Liver (tissue), 9 donors: Measurements from ENCODE around the gene YAF2. TPM values are rescaled to one million over a fixed set of nuclear protein-coding genes. Genes with fewer than 3 reads are reported as not detected.

Source experiments
- DNase-seq: peaks from one replicate; pipeline ENCODE4 v3.0.0-alpha.2; 2017; ENCODE audit warnings: low spot score
- H3K27ac ChIP-seq, 2 donors: one replicate each; pipeline ENCODE4 v1.7.0; 2013; ENCODE audit warnings: inconsistent platforms in 2 of 2, low read length in 2 of 2, control low read depth in 1 of 2, low read depth in 1 of 2, mild to moderate bottlenecking in 1 of 2
- H3K27me3 ChIP-seq, 4 donors: one replicate each; pipeline versions ENCODE4 v1.6.1 to v1.7.0; 2013; ENCODE audit warnings: low read length in 3 of 4, inconsistent platforms in 1 of 4, mild to moderate bottlenecking in 1 of 4, moderate library complexity in 1 of 4; ENCODE audit not compliant: control insufficient read depth in 4 of 4, insufficient read depth in 4 of 4
- H3K36me3 ChIP-seq, 4 donors: one replicate each; pipeline versions ENCODE4 v1.6.1 to v1.7.0; 2013; ENCODE audit warnings: low read length in 3 of 4, mild to moderate bottlenecking in 3 of 4, low read depth in 1 of 4, moderate library complexity in 1 of 4; ENCODE audit not compliant: control insufficient read depth in 4 of 4, insufficient read depth in 3 of 4
- H3K4me1 ChIP-seq, 4 donors: one replicate each; pipeline versions ENCODE4 v1.6.1 to v1.7.0; 2013; ENCODE audit warnings: low read length in 3 of 4, mild to moderate bottlenecking in 3 of 4, moderate library complexity in 1 of 4; ENCODE audit not compliant: control insufficient read depth in 4 of 4, insufficient read depth in 4 of 4
- H3K4me3 ChIP-seq, 3 donors: one replicate each; pipeline versions ENCODE4 v1.6.1 to v1.7.0; 2013; ENCODE audit warnings: low read length in 3 of 3, control low read depth in 1 of 3, low read depth in 1 of 3, mild to moderate bottlenecking in 1 of 3
- H3K9ac ChIP-seq, 2 donors: one replicate each; pipeline ENCODE4 v1.7.0; 2013; ENCODE audit warnings: low read length in 2 of 2, mild to moderate bottlenecking in 2 of 2, moderate library complexity in 2 of 2, control low read depth in 1 of 2, low read depth in 1 of 2
- H3K9me3 ChIP-seq, 4 donors: one replicate each; pipeline versions ENCODE4 v1.6.1 to v1.7.0; 2013; ENCODE audit warnings: low read length in 3 of 4; ENCODE audit not compliant: control insufficient read depth in 4 of 4
- CTCF ChIP-seq: fragments of 150-350 bp; IDR thresholded peaks from 2 replicates; pipeline ENCODE4 v1.5.1; 2017; ENCODE audit warnings: improper control_type of control experiment, low read depth, low read length; ENCODE audit not compliant: missing input control
- EGR1 ChIP-seq, 2 donors: IDR thresholded peaks; 2 replicates each; pipeline ENCODE4 v1.6.1; 2016 to 2018; ENCODE audit warnings: antibody characterized with exemption in 2 of 2, low read depth in 2 of 2
- FOXA1 ChIP-seq: IDR thresholded peaks from 2 replicates; pipeline ENCODE4 v1.6.1; 2016; ENCODE audit warnings: antibody characterized with exemption
- FOXA2 ChIP-seq: IDR thresholded peaks from 2 replicates; pipeline ENCODE4 v1.6.1; 2016; ENCODE audit warnings: antibody characterized with exemption
- GABPA ChIP-seq, 2 donors: IDR thresholded peaks in 1 of 2; conservative IDR thresholded peaks in 1 of 2; 2 replicates each; pipeline ENCODE4 v1.6.1; 2016; ENCODE audit warnings: antibody characterized with exemption in 2 of 2, mild to moderate bottlenecking in 1 of 2, moderate library complexity in 1 of 2
- HNF4G ChIP-seq: IDR thresholded peaks from 2 replicates; pipeline ENCODE4 v1.6.1; 2016; ENCODE audit warnings: antibody characterized with exemption
- NR2F2 ChIP-seq: IDR thresholded peaks from 2 replicates; pipeline ENCODE4 v1.6.1; 2016; ENCODE audit warnings: antibody characterized with exemption
- RAD21 ChIP-seq, 2 donors: IDR thresholded peaks; 2 replicates each; pipeline ENCODE4 v1.6.1; 2016; ENCODE audit warnings: antibody characterized with exemption in 2 of 2, mild to moderate bottlenecking in 2 of 2
- RXRA ChIP-seq, 2 donors: IDR thresholded peaks; 2 replicates each; pipeline ENCODE4 v1.6.1; 2017 to 2018; ENCODE audit warnings: antibody characterized with exemption in 2 of 2, mild to moderate bottlenecking in 1 of 2
- SP1 ChIP-seq: IDR thresholded peaks from 2 replicates; pipeline ENCODE4 v1.6.1; 2018; ENCODE audit warnings: antibody characterized with exemption, mild to moderate bottlenecking
- TAF1 ChIP-seq: conservative IDR thresholded peaks from 2 replicates; pipeline ENCODE4 v1.6.1; 2016; ENCODE audit warnings: antibody characterized with exemption, mild to moderate bottlenecking
- YY1 ChIP-seq: IDR thresholded peaks from 2 replicates; pipeline ENCODE4 v1.6.1; 2016; ENCODE audit warnings: antibody characterized with exemption, mild to moderate bottlenecking
- WGBS: extraction: QIAGEN DNeasy Blood & Tissue Kit; methylation state at CpG from one replicate; pipeline ENCODE4 v1.1.7; 2013; 5-methylcytosine and 5-hydroxymethylcytosine counted together
- polyA plus RNA-seq, 2 donors: library from polyadenylated mRNA; stranded (reverse) in 1 of 2; unstranded in 1 of 2; fragments of 200-250 nt in 1 of 2; fragments of >200 nt in 1 of 2; fragmentation: Nextera tagmentation in 1 of 2; extraction: Ambion mirVana in 1 of 2; gene quantifications; one replicate each; pipeline versions ENCODE4 v1.2.1 to v1.2.3, GENCODE V29; 2013 to 2015
- total RNA-seq, 2 donors: library from RNA; depleted of rRNA; stranded (reverse); fragments of >200 nt; gene quantifications; one replicate each; pipeline ENCODE4 v1.2.3, GENCODE V29; 2014
- TF ChIP-seq, protein P1 (sequence below): IDR thresholded peaks from 2 replicates; pipeline ENCODE4 v1.6.1; 2016; ENCODE audit warnings: antibody characterized with exemption, mild to moderate bottlenecking
- TF ChIP-seq, protein P2 (sequence below): IDR thresholded peaks from 2 replicates; pipeline ENCODE4 v1.6.1; 2016; ENCODE audit warnings: antibody characterized with exemption
- TF ChIP-seq, protein P3 (sequence below): IDR thresholded peaks from 2 replicates; pipeline ENCODE4 v1.6.1; 2016; ENCODE audit warnings: antibody characterized with exemption
- donor health status: healthy.
- donor health status: healthy.
- donor health status: healthy.
- donor health status: healthy.
- donor health status: healthy.

The YAF2 gene
- total and polyA plus RNA-seq, 4 donors: 7.3 to 22.9 (median 16.2) TPM

DNA sequence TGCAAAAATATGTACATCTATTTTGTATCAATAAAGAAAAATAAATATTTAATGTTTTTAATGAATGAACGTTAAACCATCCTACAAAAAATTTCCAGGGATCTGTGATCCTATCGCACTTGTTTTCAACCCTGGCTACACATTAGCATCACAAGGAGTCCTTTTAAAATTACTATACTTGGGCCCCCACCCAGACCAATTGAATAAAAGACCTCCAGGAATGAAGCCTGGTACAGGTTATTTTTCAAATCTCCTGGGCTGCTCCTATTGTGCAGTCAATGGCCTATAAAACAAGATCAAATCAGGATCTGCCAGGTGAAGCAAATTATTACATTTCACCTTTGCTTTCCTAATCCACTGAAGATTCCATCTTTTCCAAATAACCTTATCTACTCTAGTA, 59.9 kb downstream of the YAF2 start:
- Histone ChIP-seq H3K4me1 (peaks cover 0 to 1% (median 0%) of the 10 kb centered on the region in 4 donors), H3K9me3 (no peaks in the 10 kb centered on the region), H3K27ac (no peak overlapping the region), H3K36me3 (no peaks in the 10 kb centered on the region), H3K9ac (no peak overlapping the region), H3K4me3 (no peak overlapping the region), H3K27me3 (no peaks in the 10 kb centered on the region)
- TF ChIP-seq, protein P1, sequence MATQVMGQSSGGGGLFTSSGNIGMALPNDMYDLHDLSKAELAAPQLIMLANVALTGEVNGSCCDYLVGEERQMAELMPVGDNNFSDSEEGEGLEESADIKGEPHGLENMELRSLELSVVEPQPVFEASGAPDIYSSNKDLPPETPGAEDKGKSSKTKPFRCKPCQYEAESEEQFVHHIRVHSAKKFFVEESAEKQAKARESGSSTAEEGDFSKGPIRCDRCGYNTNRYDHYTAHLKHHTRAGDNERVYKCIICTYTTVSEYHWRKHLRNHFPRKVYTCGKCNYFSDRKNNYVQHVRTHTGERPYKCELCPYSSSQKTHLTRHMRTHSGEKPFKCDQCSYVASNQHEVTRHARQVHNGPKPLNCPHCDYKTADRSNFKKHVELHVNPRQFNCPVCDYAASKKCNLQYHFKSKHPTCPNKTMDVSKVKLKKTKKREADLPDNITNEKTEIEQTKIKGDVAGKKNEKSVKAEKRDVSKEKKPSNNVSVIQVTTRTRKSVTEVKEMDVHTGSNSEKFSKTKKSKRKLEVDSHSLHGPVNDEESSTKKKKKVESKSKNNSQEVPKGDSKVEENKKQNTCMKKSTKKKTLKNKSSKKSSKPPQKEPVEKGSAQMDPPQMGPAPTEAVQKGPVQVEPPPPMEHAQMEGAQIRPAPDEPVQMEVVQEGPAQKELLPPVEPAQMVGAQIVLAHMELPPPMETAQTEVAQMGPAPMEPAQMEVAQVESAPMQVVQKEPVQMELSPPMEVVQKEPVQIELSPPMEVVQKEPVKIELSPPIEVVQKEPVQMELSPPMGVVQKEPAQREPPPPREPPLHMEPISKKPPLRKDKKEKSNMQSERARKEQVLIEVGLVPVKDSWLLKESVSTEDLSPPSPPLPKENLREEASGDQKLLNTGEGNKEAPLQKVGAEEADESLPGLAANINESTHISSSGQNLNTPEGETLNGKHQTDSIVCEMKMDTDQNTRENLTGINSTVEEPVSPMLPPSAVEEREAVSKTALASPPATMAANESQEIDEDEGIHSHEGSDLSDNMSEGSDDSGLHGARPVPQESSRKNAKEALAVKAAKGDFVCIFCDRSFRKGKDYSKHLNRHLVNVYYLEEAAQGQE: no peak
- TF ChIP-seq TAF1 (no peak), EGR1 (IDR thresholded peaks at IDR 0.05; ENCODE audit: low read depth in 2 of 2) (no peak), HNF4G (no peak), NR2F2 (no peak), SP1 (no peak), RAD21 (IDR thresholded peaks at IDR 0.05) (no peak), CTCF (no peak), RXRA (IDR thresholded peaks at IDR 0.05) (no peak), FOXA1 (no peak), FOXA2 (no peak), YY1 (no peak)
- TF ChIP-seq, protein P2, sequence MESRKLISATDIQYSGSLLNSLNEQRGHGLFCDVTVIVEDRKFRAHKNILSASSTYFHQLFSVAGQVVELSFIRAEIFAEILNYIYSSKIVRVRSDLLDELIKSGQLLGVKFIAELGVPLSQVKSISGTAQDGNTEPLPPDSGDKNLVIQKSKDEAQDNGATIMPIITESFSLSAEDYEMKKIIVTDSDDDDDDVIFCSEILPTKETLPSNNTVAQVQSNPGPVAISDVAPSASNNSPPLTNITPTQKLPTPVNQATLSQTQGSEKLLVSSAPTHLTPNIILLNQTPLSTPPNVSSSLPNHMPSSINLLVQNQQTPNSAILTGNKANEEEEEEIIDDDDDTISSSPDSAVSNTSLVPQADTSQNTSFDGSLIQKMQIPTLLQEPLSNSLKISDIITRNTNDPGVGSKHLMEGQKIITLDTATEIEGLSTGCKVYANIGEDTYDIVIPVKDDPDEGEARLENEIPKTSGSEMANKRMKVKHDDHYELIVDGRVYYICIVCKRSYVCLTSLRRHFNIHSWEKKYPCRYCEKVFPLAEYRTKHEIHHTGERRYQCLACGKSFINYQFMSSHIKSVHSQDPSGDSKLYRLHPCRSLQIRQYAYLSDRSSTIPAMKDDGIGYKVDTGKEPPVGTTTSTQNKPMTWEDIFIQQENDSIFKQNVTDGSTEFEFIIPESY: no peak
- TF ChIP-seq, protein P3, sequence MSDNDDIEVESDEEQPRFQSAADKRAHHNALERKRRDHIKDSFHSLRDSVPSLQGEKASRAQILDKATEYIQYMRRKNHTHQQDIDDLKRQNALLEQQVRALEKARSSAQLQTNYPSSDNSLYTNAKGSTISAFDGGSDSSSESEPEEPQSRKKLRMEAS: no peak
- no peak for DNase-seq
- 95% methylated on average over 2 of the region's 2 CpGs for WGBS

- Histone ChIP-seq H3K4me3 (no peak overlapping the region), H3K27me3 (no peaks in the 10 kb centered on the region), H3K27ac (no peak overlapping the region), H3K36me3 (peaks cover 0 to 2% (median 0%) of the 10 kb centered on the region in 4 donors), H3K9ac (no peak overlapping the region), H3K4me1 (peaks cover 0 to 5% (median 2%) of the 10 kb centered on the region in 4 donors), H3K9me3 (no peaks in the 10 kb centered on the region)
- no peak for DNase-seq
- TF ChIP-seq RAD21 (IDR thresholded peaks at IDR 0.05) (no peak), GABPA (IDR thresholded peaks at IDR 0.05 in 1 of 2, conservative IDR thresholded peaks at IDR 0.05 in 1 of 2) (no peak), YY1 (no peak)
- 97% methylated on average over 1 of the region's 1 CpG for WGBS
Measured at GRCh38 chr12:42174978-42175377, 63.1 kb downstream of the YAF2 start.
